ENCODE data around the gene FAM221B.
A peak's percentile ranks its signal among the peaks of the same experiment; 100 is the strongest.

Gene FAM221B

GRCh38 chr9:35790385-35791296, 37.9 kb downstream of the FAM221B start:
- no peaks in the 10 kb centered on the region for H3K27me3 Mint-ChIP-seq
- peak; percentile 36 to 51 for DNase-seq (ENCODE audit: low spot score in 2 of 2)
- peak overlapping the region; percentile 61 for H3K27ac Mint-ChIP-seq (ENCODE audit: low read depth)
- peaks cover 13% of the 10 kb centered on the region for H3K4me1 Mint-ChIP-seq
- peaks cover 15% of the 10 kb centered on the region for H3K36me3 Mint-ChIP-seq (ENCODE audit: insufficient read depth)
- peak; percentile 80 for ATAC-seq (replicated peaks; ENCODE audit: extremely low read depth, poor library complexity, severe bottlenecking)
- H3K4me3 Mint-ChIP-seq, result no peak overlapping the region
- no peaks in the 10 kb centered on the region for H3K9me3 Mint-ChIP-seq

GRCh38 chr9:35790025-35790384, 38.5 kb downstream of the FAM221B start:
- no peak overlapping the region for H3K4me3 Mint-ChIP-seq
- no peaks in the 10 kb centered on the region for H3K27me3 Mint-ChIP-seq
- DNase-seq (ENCODE audit: low spot score in 2 of 2), result no peak
- no peaks in the 10 kb centered on the region for H3K9me3 Mint-ChIP-seq
- H3K4me1 Mint-ChIP-seq, result peaks cover 13% of the 10 kb centered on the region
- H3K27ac Mint-ChIP-seq (ENCODE audit: low read depth), result peak overlapping the region; percentile 61
- no peak for ATAC-seq (replicated peaks; ENCODE audit: extremely low read depth, poor library complexity, severe bottlenecking)
- peaks cover 13% of the 10 kb centered on the region for H3K36me3 Mint-ChIP-seq (ENCODE audit: insufficient read depth)

DNA sequence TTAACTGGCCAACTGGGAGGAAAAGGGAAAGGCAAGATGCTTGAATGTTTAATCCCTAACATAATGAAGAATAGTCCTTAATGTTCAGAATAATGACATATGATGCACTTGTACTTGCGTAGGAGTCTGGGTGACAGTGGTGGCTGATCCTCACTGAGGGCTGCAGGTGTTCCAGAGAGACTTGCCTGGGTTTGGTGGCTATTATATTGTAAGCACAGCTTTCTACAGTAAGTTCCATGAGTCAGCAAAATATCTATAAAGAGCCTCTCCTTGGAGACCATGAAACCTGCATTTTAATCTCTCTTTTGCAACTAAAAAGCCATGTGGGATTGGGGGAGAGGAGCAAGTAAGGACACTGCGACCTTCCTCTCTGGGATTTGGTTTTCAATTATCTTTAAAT, 39.0 kb downstream of the FAM221B start:
- H3K27me3 Mint-ChIP-seq, result no peaks in the 10 kb centered on the region
- DNase-seq (ENCODE audit: low spot score in 2 of 2) (no peak), ATAC-seq (replicated peaks; ENCODE audit: extremely low read depth, poor library complexity, severe bottlenecking) (no peak)
- H3K4me3 Mint-ChIP-seq, result no peak overlapping the region
- peaks cover 12% of the 10 kb centered on the region for H3K4me1 Mint-ChIP-seq
- no peak overlapping the region for H3K27ac Mint-ChIP-seq (ENCODE audit: low read depth)
- peaks cover 13% of the 10 kb centered on the region for H3K36me3 Mint-ChIP-seq (ENCODE audit: insufficient read depth)
- H3K9me3 Mint-ChIP-seq, result no peaks in the 10 kb centered on the region

- Mint-ChIP-seq H3K4me3 (no peak overlapping the region), H3K4me1 (peaks cover 5% of the 10 kb centered on the region), H3K27me3 (no peaks in the 10 kb centered on the region), H3K9me3 (no peaks in the 10 kb centered on the region), H3K36me3 (ENCODE audit: insufficient read depth) (peaks cover 14% of the 10 kb centered on the region), H3K27ac (ENCODE audit: low read depth) (no peak overlapping the region)
- ATAC-seq (replicated peaks; ENCODE audit: extremely low read depth, poor library complexity, severe bottlenecking) (no peak), DNase-seq (ENCODE audit: low spot score in 2 of 2) (no peak)
These were observed 45.1 kb downstream of the FAM221B start for GRCh38 chr9:35783418-35783817.

- Mint-ChIP-seq H3K36me3 (ENCODE audit: insufficient read depth) (peaks cover 9% of the 10 kb centered on the region), H3K9me3 (no peaks in the 10 kb centered on the region), H3K4me3 (no peak overlapping the region), H3K27me3 (no peaks in the 10 kb centered on the region), H3K4me1 (peaks cover 5% of the 10 kb centered on the region), H3K27ac (ENCODE audit: low read depth) (no peak overlapping the region)
- DNase-seq (ENCODE audit: low spot score in 2 of 2), result no peak
- ATAC-seq (replicated peaks; ENCODE audit: extremely low read depth, poor library complexity, severe bottlenecking), result no peak
These were observed 47.5 kb downstream of the FAM221B start for GRCh38 chr9:35781066-35781465.

- Mint-ChIP-seq H3K4me3 (no peak overlapping the region), H3K27me3 (no peaks in the 10 kb centered on the region), H3K4me1 (peaks cover 12% of the 10 kb centered on the region), H3K9me3 (no peaks in the 10 kb centered on the region), H3K27ac (ENCODE audit: low read depth) (peak overlapping the region; percentile 23), H3K36me3 (ENCODE audit: insufficient read depth) (peaks cover 3% of the 10 kb centered on the region)
- DNase-seq (ENCODE audit: low spot score in 2 of 2) (no peak), ATAC-seq (replicated peaks; ENCODE audit: extremely low read depth, poor library complexity, severe bottlenecking) (no peak)
These were observed 50.0 kb downstream of the FAM221B start for GRCh38 chr9:35778496-35778895.

- Mint-ChIP-seq H3K9me3 (no peaks in the 10 kb centered on the region), H3K27ac (ENCODE audit: low read depth) (no peak overlapping the region), H3K4me1 (peaks cover 8% of the 10 kb centered on the region), H3K27me3 (no peaks in the 10 kb centered on the region), H3K4me3 (no peak overlapping the region), H3K36me3 (ENCODE audit: insufficient read depth) (peaks cover 3% of the 10 kb centered on the region)
- ATAC-seq (replicated peaks; ENCODE audit: extremely low read depth, poor library complexity, severe bottlenecking), result no peak
- no peak for DNase-seq (ENCODE audit: low spot score in 2 of 2)
These were observed 52.5 kb downstream of the FAM221B start for GRCh38 chr9:35776018-35776417.

DNA sequence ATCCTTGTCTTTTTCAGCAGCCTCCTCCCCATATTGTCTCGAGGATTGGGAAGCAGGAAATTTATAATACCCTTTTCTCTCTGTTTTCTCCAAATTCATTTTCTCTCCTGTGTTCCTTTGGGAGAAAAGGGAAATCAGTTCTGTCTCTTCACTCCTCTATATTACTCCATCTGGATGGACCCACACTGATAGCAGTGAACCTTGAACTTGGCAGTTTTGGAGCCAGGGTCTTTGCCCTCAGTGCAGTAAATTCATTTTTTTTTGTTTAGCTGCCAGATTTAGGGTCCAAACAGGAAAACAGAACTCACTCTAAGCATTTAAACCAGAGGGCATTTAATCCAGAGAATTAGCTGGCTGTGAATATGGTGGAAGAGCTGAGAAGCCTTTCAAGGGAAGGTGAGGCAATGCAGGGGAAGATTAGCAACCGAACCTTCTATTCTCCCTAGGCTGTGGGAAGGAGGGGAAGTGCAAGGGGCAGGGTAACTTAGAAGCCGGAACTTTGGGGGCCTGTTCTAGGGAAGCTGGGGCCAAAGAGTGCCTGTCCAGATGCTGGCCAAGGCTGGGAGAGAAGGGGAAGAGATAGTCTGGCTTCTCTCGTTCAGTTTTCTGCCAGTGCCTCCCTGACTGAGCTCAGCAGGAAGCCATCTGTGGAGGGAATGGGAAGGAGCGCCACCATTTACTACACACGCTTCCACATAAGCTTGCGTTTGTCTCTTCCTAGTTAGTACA, 53.5 kb downstream of the FAM221B start:
- no peaks in the 10 kb centered on the region for H3K9me3 Mint-ChIP-seq
- H3K4me3 Mint-ChIP-seq, result no peak overlapping the region
- H3K36me3 Mint-ChIP-seq (ENCODE audit: insufficient read depth), result peaks cover 3% of the 10 kb centered on the region
- peaks cover 7% of the 10 kb centered on the region for H3K4me1 Mint-ChIP-seq
- ATAC-seq (replicated peaks; ENCODE audit: extremely low read depth, poor library complexity, severe bottlenecking) (no peak), DNase-seq (ENCODE audit: low spot score in 2 of 2) (no peak)
- no peak overlapping the region for H3K27ac Mint-ChIP-seq (ENCODE audit: low read depth)
- no peaks in the 10 kb centered on the region for H3K27me3 Mint-ChIP-seq

DNA sequence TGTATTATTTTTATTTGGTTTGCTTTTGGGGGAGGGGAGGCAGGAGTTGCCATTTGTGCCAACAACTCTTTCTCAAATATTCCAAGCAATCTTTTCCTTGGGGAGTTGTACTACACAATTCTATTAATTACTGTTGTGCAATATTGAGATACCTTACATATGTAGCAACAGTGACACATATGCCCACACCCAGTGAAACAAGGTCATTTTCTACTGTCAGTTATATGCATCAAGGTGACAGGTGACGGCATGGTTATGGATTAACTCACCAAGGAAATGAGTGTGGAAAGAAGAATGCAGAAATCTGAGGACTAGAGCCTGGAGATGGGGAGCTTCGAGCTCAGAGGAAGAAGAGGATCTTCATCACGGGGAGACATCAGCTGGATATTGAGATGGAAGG, 56.6 kb downstream of the FAM221B start:
- Mint-ChIP-seq H3K27ac (ENCODE audit: low read depth) (no peak overlapping the region), H3K4me1 (peaks cover 12% of the 10 kb centered on the region), H3K27me3 (no peaks in the 10 kb centered on the region), H3K9me3 (no peaks in the 10 kb centered on the region), H3K4me3 (no peak overlapping the region), H3K36me3 (ENCODE audit: insufficient read depth) (peaks cover 2% of the 10 kb centered on the region)
- ATAC-seq (replicated peaks; ENCODE audit: extremely low read depth, poor library complexity, severe bottlenecking) (no peak), DNase-seq (ENCODE audit: low spot score in 2 of 2) (no peak)

DNA sequence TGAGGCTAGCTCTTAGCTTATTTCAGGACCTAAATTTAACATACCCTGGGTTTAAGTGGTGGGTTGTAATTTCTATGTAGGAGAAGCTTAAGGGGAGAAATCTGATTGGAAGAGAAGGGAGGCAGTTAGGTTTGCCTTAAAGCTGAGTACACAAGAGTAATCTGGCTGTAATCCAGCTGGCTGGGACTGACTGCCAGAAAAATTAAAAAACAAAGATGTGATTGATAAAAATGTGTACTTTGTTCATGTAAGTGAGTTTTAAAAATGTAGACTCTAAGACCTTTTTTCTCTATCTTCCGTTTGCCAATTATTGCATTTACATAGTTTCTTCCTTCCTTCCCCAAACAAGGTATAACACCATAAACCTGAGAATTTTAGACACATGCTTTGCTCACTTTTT, 57.0 kb downstream of the FAM221B start:
- no peak overlapping the region for H3K27ac Mint-ChIP-seq (ENCODE audit: low read depth)
- H3K4me1 Mint-ChIP-seq, result peaks cover 12% of the 10 kb centered on the region
- H3K36me3 Mint-ChIP-seq (ENCODE audit: insufficient read depth), result no peaks in the 10 kb centered on the region
- no peaks in the 10 kb centered on the region for H3K27me3 Mint-ChIP-seq
- DNase-seq (ENCODE audit: low spot score in 2 of 2) (no peak), ATAC-seq (replicated peaks; ENCODE audit: extremely low read depth, poor library complexity, severe bottlenecking) (no peak)
- no peak overlapping the region for H3K4me3 Mint-ChIP-seq
- H3K9me3 Mint-ChIP-seq, result no peaks in the 10 kb centered on the region

DNA sequence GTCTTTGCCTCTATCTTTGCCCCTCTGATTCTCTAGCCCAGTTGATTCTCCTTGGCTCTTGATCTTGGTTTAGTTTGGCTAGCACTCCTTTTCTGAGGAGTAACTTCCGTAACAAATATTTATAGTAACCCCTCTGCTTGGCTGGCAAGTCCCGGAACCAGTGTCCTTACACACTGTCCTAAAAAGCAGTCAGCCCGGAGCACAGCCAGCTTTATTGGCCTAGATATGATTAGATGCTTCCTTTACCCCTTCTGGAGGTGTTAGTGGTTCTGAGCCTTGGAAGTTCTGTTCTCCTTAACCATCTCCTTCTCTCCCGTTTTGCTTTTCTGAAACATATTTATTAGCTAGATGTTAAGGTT, 57.5 kb downstream of the FAM221B start:
- DNase-seq (ENCODE audit: low spot score in 2 of 2), result no peak
- H3K36me3 Mint-ChIP-seq (ENCODE audit: insufficient read depth), result no peaks in the 10 kb centered on the region
- no peak overlapping the region for H3K4me3 Mint-ChIP-seq
- no peak overlapping the region for H3K27ac Mint-ChIP-seq (ENCODE audit: low read depth)
- ATAC-seq (replicated peaks; ENCODE audit: extremely low read depth, poor library complexity, severe bottlenecking), result no peak
- H3K9me3 Mint-ChIP-seq, result no peaks in the 10 kb centered on the region
- peaks cover 12% of the 10 kb centered on the region for H3K4me1 Mint-ChIP-seq
- H3K27me3 Mint-ChIP-seq, result no peaks in the 10 kb centered on the region

DNA sequence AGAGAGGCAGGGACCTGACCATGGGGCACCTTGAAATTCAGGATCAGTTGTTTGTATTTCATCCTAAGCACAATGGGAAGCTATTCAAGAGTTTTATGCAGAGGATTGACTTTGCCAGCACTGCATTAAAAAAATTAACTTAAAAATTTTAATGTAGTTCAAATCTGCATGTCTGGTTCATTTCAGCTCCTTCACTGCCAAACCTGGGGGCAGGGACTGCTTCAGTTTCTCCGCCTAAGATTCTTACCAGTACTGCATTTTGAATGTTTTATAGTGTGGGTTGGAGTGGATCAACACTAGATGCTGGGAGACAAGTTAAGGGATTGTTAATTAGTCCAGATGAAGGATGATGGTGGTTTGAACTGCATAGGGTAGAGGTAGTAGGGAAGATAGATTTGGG, 58.8 kb downstream of the FAM221B start:
- Mint-ChIP-seq H3K27ac (ENCODE audit: low read depth) (no peak overlapping the region), H3K9me3 (no peaks in the 10 kb centered on the region), H3K36me3 (ENCODE audit: insufficient read depth) (no peaks in the 10 kb centered on the region), H3K27me3 (no peaks in the 10 kb centered on the region), H3K4me3 (no peak overlapping the region), H3K4me1 (peaks cover 6% of the 10 kb centered on the region)
- ATAC-seq (replicated peaks; ENCODE audit: extremely low read depth, poor library complexity, severe bottlenecking), result no peak
- DNase-seq (ENCODE audit: low spot score in 2 of 2), result no peak

DNA sequence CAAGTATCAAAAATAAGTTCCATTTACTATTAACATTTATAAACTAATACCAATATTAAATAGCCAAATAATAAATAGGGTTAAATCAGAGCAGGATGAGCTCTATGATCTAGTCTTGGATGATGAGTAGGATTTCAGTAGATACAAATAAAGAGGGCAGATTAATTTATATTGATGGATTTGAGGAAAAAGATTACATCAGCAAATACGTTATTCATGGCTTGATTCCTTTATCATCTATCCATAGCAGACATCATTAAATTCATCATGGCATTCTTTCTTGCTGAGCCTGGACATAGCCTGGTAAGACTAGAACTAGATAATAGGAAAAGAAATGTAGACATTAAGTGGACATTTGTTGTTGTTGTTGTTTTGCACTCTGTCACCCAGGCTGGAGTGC, 61.1 kb downstream of the FAM221B start:
- DNase-seq (ENCODE audit: low spot score in 2 of 2) (no peak), ATAC-seq (replicated peaks; ENCODE audit: extremely low read depth, poor library complexity, severe bottlenecking) (no peak)
- H3K27me3 Mint-ChIP-seq, result no peaks in the 10 kb centered on the region
- no peaks in the 10 kb centered on the region for H3K36me3 Mint-ChIP-seq (ENCODE audit: insufficient read depth)
- H3K4me1 Mint-ChIP-seq, result peaks cover 15% of the 10 kb centered on the region
- H3K27ac Mint-ChIP-seq (ENCODE audit: low read depth), result no peak overlapping the region
- H3K9me3 Mint-ChIP-seq, result no peaks in the 10 kb centered on the region
- no peak overlapping the region for H3K4me3 Mint-ChIP-seq

All from central memory CD8-positive, alpha-beta T cell (primary cell).